HG03565 (cell line): ENCODE data around the gene INTS6.
A peak's percentile ranks its signal among the peaks of the same experiment; 100 is the strongest.

Experiments
- ATAC-seq: cut with Tn5 transposase; IDR thresholded peaks from one replicate; pipeline ENCODE4 v1.9.1; 2021; ENCODE audit warnings: mild to moderate bottlenecking, moderate library complexity; ENCODE audit not compliant: unreplicated experiment

INTS6 gene

DNA sequence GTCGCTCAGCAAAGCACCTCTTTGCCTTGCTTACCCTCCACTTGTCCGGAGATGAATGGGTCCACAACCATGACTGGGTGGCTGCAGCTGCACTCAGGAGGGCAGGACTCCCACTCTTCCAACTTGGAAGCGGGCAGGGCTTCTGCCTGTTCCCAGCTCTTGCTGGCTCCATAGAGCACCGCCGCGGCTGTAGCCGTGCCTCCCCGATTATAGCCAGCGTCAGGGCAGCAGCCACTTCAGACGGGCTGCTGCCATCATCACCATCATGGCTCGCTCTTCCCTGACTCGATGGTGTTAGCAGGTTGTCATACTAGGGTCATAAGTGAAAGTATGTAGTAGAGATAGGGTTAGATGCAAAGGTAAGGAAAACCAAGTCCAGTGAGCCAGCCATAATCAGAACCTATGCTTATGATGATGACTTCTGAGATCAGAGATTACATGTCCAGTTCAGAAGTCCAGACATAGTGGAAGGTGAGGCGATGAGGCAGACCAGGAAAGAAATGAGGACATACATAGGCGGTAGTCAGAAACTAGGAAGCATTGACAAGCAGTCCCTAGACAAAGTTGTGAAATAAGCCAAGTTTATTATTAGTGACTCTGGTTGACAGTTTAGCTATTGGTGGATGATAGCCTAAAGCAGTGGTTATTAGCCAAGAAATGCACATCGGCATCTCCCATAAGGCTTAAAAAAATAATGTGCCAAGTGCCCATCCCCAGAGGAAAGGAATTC, 4.4 kb upstream of the INTS6 start:
- no peak for ATAC-seq

DNA sequence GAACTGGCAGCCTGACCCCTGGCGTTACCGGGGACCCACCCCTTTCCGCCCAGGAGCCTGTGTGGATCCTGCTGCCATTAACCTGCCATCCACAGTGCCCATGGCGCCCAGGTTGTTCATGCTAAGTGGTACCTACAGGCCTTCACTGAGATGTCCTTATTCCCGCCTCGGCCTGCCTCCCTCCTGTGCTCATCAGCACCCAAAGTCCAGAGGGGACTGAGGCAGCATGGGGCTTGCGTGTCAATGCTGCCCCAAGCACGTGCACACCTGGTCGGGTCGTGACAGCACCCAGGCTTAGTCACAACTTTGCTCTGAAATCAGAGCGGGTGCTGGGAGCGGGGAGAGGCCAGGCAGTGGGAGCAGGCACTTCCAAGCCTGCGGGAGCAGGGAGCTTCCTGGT, 3.7 kb upstream of the INTS6 start:
- no peak for ATAC-seq

DNA sequence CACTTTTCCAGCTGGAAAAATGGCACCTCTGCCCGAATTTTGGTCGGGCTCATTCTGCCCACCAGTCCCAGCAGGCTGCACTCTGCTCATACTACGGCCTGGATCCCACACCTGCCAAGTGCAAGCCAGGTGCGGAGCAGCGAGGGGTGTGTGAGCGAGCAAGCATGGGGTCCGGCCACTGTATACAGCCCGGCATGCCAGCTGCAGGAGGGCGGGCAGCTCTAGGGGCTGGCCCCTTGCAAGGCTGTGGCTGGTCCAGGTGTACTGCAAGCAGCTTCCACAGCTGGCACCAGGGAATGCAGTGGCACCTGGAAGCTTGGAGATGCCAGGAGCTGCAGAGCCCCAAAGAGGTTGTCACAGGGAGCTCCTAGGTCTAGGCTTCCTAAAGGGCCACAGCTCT, 2.7 kb upstream of the INTS6 start:
- no peak for ATAC-seq

- no peak for ATAC-seq
These were observed 1.3 kb upstream of the INTS6 start for GRCh38 chr13:51453959-51454703.

GRCh38 chr13:51453207-51453958, 547 bp upstream of the INTS6 start:
- ATAC-seq: peak; percentile 35

- peak; percentile 24 for ATAC-seq
These were observed 1.1 kb downstream of the INTS6 start for GRCh38 chr13:51451467-51452360.

- ATAC-seq: no peak
These were observed 1.7 kb downstream of the INTS6 start for GRCh38 chr13:51451134-51451466.

GRCh38 chr13:51449018-51449417, 3.8 kb downstream of the INTS6 start:
- ATAC-seq: no peak

DNA sequence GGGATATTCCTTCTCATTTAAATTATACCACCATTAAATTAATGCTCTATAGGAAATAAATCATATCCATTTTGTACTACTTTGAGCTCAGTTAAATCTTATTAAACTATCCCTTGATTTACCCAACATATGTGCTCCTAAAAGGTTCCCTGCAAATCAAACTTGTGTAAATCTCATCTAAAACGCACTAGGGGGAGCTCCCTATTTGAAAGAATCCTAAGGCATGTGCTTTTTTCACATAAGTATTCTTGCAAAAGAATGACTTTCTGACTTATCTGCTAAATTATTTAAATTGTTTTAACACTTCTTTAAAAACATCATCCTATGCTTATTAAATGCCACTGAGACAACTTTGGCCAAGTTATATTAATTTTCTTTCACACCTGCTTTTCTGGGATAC, 7.9 kb downstream of the INTS6 start:
- no peak for ATAC-seq

- no peak for ATAC-seq
These were observed 12.5 kb downstream of the INTS6 start for GRCh38 chr13:51440381-51440780.

DNA sequence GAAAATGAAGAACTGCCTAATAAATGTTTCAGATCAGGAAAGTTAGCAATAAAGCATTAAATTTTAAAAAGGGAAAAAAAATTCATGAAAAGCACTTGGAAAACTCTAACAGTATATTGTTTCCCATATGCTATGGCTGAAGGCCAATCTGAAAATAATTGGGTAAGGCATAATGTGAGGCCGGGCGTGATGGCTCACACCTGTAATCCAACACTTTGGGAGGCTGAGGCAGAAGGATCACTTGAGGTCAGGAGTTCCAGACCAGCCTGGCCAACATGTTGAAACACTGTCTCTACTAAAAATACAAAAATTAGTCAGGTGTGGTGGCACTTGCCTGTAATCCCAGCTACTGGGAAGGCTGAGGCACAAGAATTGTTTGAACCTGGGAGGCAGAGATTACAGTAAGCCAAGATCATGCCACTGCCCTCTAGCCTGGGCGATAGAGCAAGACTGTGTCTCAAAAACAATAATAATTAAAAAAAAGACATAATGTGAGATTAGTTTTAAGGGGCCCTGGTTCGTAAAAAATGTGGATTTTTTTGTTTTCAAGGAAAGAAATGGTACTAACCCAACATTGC, 15.2 kb downstream of the INTS6 start:
- ATAC-seq: no peak

DNA sequence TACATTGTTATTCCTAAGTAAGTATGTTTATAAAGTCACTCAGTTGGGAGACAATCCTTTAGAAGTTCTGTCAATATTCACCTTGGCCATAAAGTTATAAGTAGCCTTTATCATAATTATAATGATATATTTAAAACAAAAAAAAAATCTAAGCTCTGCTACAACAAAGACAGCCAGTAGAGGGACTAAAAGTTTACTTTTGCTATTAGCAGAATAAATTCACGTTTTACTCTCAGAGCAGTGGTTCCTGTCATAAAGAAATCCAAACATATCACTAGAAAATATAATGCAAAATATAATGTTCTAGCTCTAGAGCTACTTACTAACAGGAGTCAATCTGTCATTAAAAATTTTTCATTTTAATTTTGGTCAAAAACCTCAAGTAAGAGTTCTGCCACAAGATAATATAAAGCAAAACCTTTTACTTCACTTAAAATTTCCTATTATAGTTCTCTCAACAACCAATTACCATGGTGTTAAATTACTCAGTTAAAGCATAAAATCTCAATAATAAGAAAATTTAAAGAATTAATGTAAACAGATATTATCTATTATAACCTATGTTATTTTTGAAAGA, 17.7 kb downstream of the INTS6 start:
- no peak for ATAC-seq

DNA sequence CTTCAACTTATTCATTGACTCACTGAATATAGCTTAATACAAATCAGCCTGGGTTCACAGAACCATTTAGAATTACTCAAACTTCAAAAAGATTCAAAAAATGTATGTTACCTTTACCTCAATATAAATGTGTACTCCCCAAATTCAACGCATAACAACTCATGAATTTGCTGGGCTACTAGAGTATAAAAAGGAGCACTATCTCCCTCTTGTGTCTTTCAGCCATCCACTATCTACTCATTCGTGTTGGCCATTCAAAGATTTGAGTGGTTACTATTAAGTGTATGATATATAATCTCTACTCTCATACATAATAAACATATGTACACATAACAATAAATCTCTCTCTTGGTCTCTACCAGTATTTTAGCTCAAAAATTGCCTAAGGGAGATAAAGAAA, 20.3 kb downstream of the INTS6 start:
- no peak for ATAC-seq

GRCh38 chr13:51426982-51427381, 25.9 kb downstream of the INTS6 start:
- ATAC-seq: no peak

DNA sequence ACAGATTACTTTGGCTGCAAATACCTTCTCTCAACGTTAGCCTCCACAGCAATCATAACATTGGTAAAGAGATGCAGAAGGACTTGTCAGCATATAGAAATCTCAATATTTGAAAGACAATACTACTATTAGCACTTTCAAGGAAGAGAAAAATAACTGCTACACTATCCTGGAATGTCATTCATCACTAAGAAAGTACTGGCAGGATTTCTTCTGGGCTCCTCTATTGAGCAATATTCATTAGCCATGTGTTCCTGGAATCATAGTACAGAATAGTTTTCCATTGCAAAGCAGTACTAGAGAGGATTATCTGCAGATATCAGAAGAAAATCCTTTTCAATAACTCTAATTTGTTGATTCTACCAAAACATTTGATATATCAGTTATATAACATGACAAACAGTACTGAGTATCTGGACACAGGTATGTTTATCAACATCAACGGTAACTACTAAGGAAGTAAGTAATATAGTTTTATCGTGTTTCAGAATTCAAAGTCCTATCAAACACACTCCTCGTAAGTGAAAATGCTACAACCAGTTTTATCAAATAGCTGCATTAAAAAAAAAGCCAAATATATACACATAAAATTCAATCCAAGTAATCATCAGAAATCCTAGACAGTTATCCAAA, 27.3 kb downstream of the INTS6 start:
- no peak for ATAC-seq

- ATAC-seq: no peak
These were observed 29.1 kb downstream of the INTS6 start for GRCh38 chr13:51423766-51424165.

DNA sequence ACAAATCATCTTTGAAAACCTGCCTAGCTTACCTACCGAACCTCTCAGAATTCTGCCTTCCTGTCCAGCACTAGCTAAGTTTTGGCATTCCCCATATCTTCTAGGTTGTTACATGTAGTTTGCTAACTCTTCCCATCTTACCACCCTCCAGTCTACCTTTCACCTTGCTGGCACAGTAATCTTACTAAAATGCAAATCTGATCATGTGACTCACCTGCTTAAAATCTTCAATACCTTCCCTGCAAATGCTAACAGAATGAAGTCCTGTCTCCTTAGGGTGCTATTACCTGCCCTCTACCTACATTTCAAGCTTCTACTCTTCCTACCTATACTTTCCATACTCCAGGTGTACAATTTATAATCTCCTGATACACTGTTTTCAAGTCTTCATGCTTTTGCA, 30.4 kb downstream of the INTS6 start:
- ATAC-seq: no peak

DNA sequence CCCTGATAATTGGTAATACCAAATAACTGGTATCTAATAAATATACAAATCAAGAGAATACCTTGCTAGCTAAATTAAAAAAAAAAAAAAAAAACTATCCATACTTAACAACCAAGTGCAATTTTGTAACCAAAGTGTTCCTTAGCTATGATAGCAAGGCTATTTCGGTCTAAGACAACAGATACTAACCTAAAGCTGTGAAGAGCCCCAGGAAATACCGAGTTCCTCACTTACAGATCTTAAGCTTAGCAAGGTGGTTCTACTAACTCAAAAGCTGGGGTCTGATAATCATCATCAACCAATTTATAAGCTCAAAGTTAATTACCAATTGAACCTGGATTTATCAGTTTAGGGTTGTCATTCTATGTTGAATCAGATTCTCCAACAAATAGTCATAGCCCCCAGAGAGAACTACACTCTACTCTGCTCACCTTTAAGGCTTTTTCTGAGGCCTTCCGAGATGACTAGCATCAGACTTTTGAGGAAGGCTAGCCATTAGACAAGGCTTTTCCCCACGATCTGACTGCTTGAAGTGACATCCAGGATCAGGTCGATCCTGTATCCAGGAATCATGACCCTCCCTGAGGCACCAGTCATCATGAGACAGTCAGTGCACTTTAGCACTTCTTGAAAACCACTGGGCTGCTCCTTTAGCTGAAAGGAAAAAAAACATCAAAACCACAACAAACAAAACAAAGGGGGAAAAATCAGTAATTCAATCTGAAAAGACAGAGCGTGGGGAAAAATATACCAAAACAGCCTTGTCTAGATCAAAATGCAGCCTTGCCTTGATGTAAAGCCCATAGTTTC, 31.9 kb downstream of the INTS6 start:
- no peak for ATAC-seq
